NCI-H446 treated with DMSO at 0.1 percent for 48 hours (cell line): Measurements from ENCODE around the gene H6PD.
"Not testable (repeated sequence)": the region's sequence is repeated elsewhere in the genome, so short reads cannot be mapped to it uniquely, and the experiment has no call there.

Experiments used
- DNase-seq: peaks from one replicate; lab custom pipeline; 2025; lab: John Stamatoyannopoulos, UW

The H6PD gene

DNA sequence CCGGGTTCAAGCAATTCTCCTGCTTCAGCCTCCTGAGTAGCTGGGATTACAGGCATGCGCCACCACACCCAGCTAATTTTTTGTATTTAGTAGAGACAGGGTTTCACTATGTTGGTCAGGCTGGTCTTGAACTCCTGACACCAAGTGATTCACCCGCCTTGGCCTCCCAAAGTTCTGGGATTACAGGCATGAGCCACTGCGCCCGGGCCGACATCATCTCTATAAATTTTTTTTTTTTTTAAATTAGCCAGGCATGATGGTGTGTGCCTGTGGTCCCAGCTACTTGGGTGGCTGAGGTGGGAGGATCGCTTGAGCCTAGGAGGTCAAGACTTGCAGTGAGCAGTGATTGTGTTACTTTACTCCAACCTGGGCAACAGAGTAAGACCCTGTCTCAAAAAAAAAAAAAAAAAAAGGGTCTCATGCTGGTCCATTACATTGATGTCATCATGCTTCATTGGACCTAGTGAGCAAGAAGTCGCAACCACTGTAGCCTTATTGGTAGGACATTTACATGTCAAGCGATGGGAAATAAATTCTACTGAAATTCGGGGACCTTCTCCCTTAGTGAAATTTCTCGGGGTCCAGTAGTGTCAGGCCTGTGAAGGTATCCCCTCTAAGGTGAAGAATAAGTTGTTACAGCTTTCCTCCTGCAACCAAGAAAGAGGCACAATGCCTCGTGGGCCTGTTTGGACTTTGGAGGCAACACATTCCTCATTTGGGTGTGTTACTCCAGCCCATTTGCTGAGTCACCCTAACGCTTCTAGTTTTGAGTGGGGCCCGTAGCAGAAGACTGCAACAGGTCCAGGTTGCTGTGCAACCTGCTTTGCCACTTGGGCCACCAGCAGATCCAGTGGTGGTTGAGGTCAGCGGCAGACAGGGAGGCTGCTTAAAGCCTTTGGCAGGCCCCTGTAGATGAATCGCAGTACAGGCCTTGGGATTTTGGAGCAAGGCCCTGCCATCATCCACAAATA, 65.3 kb downstream of the H6PD start:
- not testable (repeated sequence) for DNase-seq

DNA sequence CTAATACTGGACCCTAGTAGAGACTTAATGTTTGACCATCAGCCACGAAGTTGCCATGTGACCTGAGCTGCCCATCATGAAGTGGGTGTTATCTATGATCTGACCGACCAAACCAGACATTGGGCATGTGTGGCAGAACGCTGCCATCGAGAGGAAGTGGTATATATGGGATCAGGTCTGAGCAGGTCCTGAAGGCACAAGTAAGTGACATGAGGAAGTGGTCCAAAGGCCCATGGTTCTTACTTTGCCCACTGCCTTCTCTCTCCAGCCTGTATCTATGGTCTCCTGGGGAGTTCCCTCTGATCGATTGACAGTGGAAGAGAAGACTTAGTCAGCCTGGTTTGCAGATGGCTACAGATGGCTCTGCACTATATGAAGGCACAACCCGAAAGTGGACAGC, 66.0 kb downstream of the H6PD start:
- no peak for DNase-seq

DNA sequence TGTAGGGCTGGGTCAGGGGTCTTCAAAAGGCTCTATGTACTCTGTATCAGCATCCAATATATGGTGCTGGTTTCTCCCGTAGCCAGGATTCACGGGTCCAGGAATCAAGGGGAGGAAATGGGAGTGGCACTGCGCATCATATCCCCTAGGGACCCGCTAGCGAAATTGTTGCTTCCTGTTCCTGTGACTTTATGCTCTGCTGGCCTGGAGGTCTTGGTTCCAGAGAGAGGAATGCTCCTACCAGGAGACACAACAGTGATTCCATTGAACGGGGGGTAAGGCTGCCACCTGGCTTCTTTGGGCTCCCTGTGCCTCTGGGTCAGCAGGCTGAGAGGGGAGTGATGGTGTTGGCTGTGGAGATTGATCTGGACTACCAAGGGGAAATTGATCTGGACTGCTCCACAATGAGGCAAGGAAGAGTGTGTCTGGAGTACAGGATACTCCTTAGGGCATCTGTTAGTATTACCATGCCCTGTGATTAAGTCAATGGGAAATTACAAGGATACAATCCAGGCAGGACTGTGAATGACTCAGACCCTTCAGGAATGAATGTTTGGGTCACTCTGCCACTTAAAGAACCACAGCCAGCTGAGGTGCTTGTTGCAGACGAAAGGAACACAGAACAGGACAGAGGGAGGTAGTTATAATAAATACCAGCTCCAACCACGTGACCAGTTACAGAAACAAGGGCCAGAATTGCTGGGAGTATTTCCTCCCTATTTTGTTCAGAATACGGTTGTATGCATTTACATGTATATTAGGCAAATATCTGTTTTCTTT, 68.4 kb downstream of the H6PD start:
- no peak for DNase-seq

DNA sequence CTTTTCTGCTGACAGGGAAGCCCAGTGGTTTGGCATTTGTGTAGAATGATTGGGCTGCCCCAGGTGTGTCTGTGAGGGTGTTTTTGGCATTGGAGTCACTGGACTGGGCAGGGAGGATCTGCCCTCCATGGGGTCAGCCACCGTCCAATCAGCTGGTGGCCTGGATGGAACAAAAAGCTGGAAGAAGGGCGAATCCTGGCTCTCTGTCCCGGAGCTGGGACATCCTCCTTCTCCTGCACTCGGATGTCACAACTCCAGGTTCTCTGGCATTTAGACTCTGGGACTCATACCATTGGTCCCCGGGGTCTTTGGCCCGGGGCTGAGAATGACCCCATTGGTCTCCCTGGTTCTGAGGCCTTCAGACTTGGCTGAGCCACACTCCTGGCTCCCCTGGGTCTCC, 69.3 kb downstream of the H6PD start:
- DNase-seq, result no peak

DNA sequence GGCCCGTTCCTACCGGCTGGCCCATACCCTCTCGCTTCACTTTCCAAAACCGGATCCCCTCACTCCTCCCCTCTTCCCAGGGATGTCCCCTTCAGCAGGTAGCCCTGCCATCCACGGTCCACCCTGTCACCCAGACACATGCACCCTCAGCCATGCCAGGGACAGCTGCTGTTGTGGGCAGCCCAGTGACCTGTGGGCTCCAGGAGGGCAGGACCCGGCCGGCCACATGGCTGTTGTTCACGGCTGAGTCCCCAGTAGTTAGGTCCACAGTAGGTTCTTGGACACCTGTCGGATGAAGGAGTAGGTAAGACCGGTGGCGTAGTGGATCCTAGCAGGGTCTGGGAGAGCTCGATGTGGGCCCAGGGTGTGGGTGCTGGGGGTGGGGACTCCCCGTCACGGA, 70.6 kb downstream of the H6PD start:
- DNase-seq, result no peak

DNA sequence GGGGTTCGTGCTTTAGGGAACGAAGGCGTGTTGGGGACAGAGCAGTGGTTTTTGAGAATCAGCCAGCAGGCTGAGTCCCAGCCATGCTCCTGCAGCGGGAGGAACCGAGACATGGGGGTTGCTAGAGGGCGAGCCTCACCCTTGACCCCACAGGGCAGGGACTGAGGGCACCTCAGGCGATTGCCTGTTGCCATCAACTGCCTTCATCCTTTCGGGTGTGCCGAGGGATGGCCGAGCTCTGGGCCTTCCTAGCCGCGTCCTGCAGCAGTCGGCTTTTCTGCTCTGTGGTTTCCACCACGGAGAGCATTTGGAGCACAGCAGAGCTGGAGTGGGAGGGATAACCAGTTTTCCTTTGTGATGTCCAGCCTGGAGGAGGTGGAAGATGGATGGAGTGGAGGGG, 71.4 kb downstream of the H6PD start:
- DNase-seq, result no peak

DNA sequence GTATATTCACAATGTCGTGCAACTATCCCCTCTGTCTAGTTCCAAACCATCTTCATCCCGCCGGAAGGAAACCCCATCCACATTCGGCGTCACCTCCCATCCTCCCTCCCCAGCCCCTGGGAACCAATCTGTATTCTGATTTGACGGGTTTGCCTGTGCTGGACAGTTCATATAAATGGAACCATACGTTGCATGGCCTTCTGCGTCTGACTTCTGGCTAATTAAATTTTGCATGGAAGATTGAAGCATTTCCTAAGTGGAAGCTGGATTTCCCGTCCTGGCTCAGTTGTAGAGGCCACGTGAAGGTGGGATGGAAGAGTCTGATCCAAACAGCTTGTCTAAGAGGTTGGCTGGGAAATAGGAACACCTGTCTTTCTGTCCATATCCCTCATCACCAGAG, 72.7 kb downstream of the H6PD start:
- no peak for DNase-seq

DNA sequence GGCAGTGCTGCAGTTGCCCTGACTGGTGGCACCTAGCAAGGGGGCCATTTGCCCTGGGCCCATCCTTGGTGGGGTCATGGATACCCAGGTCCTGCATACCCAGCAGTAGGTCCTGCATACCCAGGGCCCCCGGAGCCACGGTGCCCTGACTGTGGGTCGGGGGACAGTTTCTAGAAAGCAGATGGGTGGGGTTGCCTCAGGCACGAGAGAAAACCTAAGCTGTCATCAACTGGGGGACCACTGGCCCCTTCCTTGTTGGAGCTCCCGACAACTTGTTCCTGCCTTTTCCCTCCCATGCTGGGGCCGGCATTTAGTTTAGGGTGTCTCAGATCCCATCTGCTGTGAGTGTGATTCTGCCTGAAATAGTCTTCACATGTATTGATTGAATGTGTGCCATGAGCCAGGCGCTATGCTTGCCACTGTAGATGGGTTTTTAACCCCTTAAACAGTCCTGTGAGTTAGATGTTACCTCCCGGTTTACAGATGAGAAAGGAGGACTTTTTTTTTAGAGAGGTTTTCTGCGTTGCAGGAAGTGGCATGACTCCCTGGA, 73.7 kb downstream of the H6PD start:
- no peak for DNase-seq

DNA sequence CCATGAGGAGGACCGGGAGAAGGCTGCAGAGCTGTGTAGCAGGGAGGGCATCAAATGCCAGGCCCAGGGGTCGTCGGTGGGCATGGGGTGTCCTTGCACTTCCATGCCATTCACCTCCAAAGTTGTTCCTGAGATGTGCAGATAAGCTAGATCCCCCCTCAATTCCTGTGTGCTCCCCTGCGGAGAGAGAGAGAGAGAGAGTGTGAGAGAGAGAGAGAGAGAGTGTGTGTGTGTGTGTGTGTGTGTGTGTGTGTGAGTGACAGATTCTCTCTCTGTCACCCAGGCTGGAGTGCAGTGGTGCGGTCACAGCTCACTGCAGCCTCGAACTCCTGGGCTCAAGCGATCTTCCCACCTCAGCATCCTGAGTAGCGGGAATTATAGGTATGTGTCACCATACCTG, 74.5 kb downstream of the H6PD start:
- no peak for DNase-seq

DNA sequence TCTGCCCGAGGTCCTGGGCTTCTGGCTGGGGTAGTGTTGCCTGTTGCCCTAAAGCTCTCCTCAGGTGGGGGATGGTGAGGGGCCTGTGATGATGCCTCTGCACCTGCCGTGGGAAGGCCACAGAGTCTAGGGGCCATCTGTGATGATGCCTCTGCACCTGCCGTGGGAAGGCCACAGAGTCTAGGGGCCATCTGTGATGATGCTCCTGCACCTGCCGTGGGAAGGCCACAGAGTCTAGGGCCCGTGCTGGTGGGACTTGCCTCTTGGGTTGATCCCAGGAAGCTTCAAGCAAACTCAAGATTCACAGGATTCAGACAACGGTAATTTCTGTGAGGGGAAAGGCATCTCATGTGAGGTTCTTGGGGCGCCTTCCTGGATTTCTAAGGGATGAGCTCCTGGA, 75.4 kb downstream of the H6PD start:
- no peak for DNase-seq

DNA sequence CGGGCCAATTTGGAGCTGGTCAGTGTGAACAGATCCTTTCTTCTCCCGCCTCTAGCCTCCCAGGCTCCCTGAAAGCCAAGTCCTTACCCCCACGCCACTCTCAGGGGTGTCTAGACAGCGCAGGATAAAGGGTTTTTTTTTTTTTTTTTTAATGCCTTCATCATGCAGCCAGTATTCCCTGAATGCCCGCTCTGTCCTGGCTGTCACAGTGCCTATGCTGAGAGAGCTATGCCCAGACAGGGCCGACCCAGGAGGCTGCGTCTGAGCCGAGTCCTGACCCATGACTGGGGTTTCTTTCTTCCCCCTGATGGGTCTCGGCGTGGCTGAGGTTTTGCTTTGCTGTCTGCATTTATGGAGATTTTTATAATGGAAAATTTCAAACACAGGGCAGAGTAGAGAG, 76.5 kb downstream of the H6PD start:
- no peak for DNase-seq

DNA sequence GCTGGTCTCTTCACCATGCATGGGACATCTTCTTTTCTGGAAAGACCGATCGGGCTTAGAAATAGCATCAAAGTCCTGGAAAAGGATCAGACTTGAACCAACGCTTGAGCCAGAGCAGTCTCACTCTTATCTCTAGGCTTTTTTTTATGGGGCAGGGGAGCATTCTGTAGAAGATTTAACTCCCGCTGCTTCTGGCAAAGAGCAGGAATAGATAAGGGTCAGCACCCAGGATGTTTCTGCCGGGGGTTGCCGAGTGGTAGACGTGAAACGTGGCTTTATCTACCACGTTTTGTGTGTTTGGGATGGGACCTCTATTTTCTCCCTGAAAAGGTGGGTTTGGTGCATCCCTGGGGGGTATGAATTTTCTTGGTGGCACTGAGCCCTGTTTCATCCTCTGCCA, 76.9 kb downstream of the H6PD start:
- DNase-seq, result no peak

DNA sequence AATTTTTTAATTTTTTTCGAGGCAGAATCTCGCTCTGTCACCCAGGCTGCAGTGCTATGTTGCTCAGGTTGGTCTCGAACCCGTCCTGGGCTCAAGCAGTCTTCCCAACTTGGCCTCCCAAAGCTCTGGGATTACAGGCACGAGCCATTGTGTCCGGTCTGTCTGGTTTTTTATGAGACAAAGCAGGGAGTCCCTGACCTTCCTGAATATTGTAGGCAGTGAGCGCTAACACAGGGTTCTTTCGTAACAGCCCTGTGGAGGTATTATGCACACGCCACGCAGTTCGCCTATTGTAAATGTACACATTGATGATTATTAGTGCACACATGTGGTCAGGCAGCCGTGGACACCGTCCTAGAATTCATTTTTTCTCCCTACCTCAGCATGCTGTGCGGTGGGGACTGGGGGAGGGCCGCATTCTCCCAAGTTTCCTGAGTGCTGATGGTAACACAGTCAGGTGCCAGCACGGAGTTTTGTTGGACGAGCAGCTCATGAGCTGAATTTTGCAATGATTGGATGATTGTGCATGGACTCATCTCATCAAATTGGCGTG, 77.7 kb downstream of the H6PD start:
- DNase-seq, result no peak

DNA sequence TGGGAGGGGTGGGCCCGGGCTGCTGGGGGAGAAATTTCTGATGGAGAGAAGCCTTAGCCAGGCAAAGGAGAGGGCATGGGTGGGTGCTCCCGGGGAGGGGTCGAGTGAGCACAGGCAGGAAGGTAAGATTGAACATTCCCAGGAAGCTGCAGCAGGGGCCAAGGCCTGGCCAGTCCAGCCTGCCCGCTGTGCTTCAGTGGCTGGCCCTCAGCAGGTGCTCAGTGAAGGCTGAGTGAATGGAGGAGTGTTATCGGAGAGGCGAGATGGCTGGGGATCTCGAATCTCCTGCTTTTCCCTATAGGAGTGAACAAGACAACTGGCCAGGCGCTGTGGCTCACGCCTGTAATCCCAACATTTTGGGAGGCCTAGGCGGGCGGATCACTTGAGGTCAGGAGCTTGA, 79.0 kb downstream of the H6PD start:
- no peak for DNase-seq

DNA sequence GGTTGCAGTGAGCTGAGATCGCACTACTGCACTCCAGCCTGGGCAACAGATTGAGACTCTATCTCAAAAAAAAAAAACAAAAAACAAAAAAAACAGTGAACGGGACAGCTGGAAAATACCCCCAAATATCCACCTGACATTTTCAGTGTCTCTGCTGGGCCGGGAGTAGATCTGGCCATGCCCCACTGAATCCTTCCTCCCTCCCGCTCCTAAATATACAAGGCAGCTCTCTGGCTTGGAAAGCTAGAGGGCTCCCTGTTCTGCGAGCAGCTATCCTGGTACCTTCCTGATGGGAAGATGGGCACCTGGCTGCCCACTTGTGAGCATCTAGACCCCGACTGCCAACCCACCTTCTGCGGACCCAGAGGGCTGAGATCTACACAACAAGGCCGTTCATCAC, 79.5 kb downstream of the H6PD start:
- no peak for DNase-seq

DNA sequence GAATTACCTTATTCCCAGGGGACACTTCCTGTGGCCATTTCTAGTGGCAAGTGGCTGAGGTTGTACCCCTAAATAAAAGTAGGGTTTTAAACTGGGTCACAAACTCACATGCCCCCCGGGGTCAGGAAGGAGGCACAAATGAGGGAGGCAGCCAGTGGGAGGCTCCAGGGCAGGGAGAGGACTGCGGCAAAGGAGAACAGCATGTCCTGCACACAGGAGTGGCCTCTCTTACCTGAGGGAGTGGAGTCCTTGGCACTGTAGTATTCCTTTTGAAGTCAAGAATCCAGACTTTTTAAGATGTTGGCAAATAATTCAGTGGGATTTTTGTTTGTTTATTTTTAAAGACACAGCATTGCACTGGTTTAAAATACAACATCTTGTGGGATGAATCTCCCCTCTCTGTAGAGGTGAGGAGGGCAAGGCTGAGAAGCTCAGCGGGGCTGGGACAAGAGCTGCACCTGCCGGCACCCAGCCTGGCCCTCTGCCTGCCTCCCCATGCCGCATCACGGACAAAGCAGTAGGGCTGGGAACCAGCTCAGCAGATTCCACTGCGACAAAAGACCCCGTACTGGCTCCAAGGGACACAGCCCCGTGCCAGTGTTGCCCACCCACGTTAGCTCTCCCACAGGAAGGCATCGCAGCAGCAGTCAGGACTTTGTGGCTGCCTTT, 80.3 kb downstream of the H6PD start:
- DNase-seq, result no peak

DNA sequence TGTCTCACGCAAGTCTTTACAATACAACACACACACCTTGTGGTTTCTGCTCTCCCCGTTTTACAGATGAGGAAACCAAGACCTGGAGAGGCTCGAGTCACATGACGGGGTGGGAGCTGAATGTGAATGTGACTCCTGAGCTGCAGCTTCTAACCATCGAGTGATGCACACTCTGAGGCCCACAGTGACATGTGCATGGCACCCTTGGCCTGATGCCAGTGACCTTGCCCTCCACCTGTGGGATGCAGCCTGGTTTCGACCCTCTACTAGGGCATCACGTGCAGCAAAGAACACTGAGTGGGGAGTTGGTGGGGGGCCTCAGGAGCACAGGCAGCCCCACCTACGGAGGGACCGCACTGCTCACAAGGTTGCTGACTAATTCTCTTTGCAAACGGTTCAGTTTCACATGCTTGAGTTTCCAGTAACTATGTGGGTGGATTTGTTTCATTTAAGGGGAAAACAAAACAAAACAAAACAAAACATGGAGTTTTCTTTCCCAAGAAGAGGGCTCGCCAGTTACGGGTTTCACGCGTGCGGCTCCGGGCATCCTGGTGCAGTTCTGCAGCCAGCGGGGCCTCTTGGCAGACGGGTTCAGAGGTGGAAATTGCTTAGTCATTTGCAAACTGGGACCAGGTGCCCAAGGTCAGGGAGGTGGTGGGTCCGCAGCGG, 81.0 kb downstream of the H6PD start:
- DNase-seq, result no peak

DNA sequence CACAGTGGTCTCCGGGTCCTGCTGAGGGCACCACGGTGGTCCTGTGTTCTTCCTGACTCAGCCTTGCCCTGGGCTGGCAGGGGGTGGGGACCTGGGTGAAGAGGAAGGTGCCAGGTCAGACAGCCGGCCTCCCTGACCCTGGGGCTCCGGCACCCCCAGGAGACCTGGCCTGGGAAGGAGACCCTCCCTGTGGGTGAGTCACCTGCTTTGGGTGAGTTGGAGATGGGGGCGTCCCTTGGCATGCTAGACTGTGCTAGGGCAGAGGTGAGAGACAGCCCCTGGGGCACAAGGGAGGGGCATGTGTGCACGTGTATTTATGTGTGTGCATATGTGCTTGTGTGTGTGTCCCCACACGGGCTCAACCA, 81.5 kb downstream of the H6PD start:
- DNase-seq, result no peak

DNA sequence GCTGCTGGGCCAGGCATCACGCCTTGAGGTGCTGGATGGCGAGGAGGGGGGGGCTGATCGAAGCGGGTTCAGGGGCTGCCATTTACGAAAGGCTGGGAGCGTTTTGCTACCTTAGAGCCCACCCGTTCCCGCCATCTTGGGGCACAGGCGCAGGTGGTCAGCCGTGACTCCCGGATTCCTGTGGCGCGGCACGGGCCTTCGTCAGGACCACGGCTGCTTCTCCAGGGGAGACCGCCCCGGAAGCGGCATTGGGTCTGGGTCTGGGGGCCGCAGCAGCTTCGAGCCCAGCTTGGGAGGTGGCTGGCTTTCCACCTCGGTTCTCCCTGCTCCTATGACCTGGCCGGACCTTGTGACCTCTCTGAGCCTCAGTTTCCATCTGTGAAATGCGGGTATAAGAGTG, 81.9 kb downstream of the H6PD start:
- no peak for DNase-seq

DNA sequence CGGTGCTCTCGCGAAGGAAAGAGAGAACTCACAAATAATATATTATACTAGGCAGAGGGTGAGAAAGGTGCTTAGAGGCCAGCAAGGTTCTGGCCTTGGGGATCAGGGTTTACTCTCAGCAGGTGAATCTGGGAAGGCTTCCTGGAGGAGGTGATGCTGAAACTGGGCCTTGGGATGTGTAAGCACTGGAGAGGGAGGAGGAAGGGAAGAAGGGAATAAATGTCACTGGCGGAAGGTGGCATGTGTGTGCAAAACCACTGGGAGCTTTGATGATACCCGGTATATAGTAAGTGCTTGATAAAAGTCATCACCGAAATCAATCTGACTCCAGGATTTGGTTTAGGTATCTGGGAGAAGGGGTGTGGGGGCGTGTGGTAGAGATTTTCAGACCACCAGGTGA, 82.5 kb downstream of the H6PD start:
- DNase-seq, result no peak

DNA sequence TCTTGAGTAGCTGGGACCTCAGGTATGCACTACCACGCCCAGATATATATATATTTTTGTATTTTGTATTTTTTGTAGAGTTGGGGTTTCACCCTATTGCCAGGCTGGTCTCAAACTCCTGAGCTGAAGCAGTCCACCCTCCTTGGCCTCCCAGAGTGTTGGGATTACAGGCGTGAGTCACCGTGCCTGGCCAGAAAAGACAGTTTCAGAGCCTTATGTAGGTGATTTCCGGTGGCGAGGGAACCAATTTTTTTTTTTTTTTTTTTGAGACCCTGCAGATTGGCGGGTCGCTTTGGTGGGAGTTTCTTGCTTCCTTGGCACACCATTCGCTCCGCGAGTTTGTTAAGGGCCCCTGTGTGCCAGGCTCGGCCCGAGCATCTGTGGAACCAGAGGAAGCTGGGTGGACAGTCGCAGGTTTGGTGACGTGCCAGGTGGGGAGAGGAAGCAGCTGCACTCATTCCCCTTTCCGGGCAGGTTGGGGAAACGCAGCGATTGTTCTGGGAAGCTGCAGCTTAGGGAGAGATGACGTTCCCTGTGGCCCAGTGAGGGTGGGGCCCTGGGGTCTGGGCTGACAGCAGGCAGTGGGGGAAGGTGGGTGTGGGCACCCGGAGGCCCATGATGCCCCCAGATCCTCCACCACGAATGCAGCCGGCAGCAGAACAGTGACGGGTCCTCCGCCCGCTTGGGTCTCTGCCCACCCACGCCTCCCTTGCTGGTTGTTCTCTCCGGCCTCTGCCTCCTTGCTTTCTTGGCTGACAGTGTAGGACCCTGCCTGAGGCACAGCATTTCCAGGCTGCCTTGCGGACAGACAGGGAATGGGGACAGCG, 83.2 kb downstream of the H6PD start:
- DNase-seq, result no peak
